Spleen (tissue), 13 donors: Measurements from ENCODE around the gene IL26. TPM values are rescaled to one million over a fixed set of nuclear protein-coding genes. Genes with fewer than 3 reads are reported as not detected.
A peak's percentile ranks its signal among the peaks of the same experiment; 100 is the strongest.

Experiments used
- DNase-seq: peaks from one replicate; pipeline ENCODE4 v3.0.0-alpha.2; 2020
- H3K27ac ChIP-seq, 8 donors: fragments of 200-600 bp; sonication (generic) in 7 of 8; 1 replicate in 4 of 8; 2 replicates in 4 of 8; pipeline versions ENCODE4 v1.5.0 to v1.8.0; 2016 to 2021; ENCODE audit warnings: inconsistent platforms in 4 of 8, mild to moderate bottlenecking in 4 of 8, moderate library complexity in 1 of 8
- H3K27me3 ChIP-seq, 7 donors: fragments of 200-600 bp; sonication (generic) in 6 of 7; replicated peaks in 1 of 7; 1 replicate in 4 of 7; 2 replicates in 3 of 7; pipeline versions ENCODE4 v1.5.0 to v1.8.0; 2016 to 2021; ENCODE audit warnings: inconsistent platforms in 3 of 7, mild to moderate bottlenecking in 1 of 7
- H3K36me3 ChIP-seq, 6 donors: fragments of 200-600 bp; sonication (generic) in 5 of 6; 1 replicate in 4 of 6; 2 replicates in 2 of 6; pipeline versions ENCODE4 v1.5.0 to v1.8.0; 2016 to 2021; ENCODE audit warnings: inconsistent platforms in 2 of 6
- H3K4me1 ChIP-seq, 6 donors: fragments of 200-600 bp; sonication (generic) in 5 of 6; 1 replicate in 3 of 6; 2 replicates in 3 of 6; pipeline versions ENCODE4 v1.5.0 to v1.8.0; 2016 to 2021; ENCODE audit warnings: inconsistent platforms in 3 of 6
- H3K4me3 ChIP-seq, 8 donors: fragments of 200-600 bp; sonication (generic) in 7 of 8; 1 replicate in 4 of 8; 2 replicates in 4 of 8; pipeline versions ENCODE4 v1.5.0 to v1.8.0; 2016 to 2021; ENCODE audit warnings: inconsistent platforms in 4 of 8, mild to moderate bottlenecking in 4 of 8, moderate library complexity in 2 of 8
- H3K9me3 ChIP-seq, 8 donors: fragments of 200-600 bp; sonication (generic) in 7 of 8; 1 replicate in 4 of 8; 2 replicates in 4 of 8; pipeline versions ENCODE4 v1.5.0 to v1.8.0; 2016 to 2021; ENCODE audit warnings: inconsistent platforms in 4 of 8
- CTCF ChIP-seq, 11 experiments: fragments of 200-600 bp in 7 of 11; fragments of 450-650 bp in 4 of 11; sonication (generic) in 4 of 11; IDR thresholded peaks in 8 of 11; conservative IDR thresholded peaks in 3 of 11; 1 replicate in 7 of 11; 2 replicates in 4 of 11; pipeline versions ENCODE4 v1.4.0 to v1.8.0; 2016 to 2021; ENCODE audit warnings: antibody characterized with exemption in 11 of 11, inconsistent platforms in 4 of 11, mild to moderate bottlenecking in 1 of 11
- POLR2A ChIP-seq, 3 donors: fragments of 450-650 bp; IDR thresholded peaks; one replicate each; pipeline ENCODE4 v1.5.1; 2017; ENCODE audit warnings: antibody characterized with exemption in 3 of 3, mild to moderate bottlenecking in 1 of 3
- POLR2AphosphoS5 ChIP-seq, 3 donors: sonication (generic); formaldehyde crosslinking; IDR thresholded peaks; one replicate each; pipeline ENCODE4 v1.5.1; 2017; ENCODE audit warnings: antibody characterized with exemption in 3 of 3
- WGBS, 5 donors: extraction: QIAGEN DNeasy Blood & Tissue Kit in 3 of 5; methylation state at CpG; one replicate each; pipeline versions ENCODE4 v1.1.5 to v1.1.7; 2013 to 2018; 5-methylcytosine and 5-hydroxymethylcytosine counted together
- intact Hi-C: fragments of 100-400 bp; cut with DNase I; formaldehyde crosslinking; loops from one replicate; pipeline ENCODE4 v1.15.0; 2023; ENCODE audit warnings: low total_unique reads
- long read RNA-seq, 2 donors: transcript quantifications; one replicate each; lab custom pipeline, GENCODE V29; 2026
- polyA plus RNA-seq, 3 donors: library from polyadenylated mRNA; stranded (reverse); fragments of 200-250 nt; gene quantifications; one replicate each; pipeline ENCODE4 v1.2.1, GENCODE V29; 2013
- total RNA-seq, 7 donors: library from RNA; depleted of rRNA in 3 of 7; stranded (reverse); fragments of >200 nt in 3 of 7; fragmentation: NEBNext Ultra II Directional in 4 of 7; extraction: Animal tissue kit (Norgen Biotek cat#: 25700) in 4 of 7; gene quantifications; one replicate each; pipeline versions ENCODE4 v1.1.0 to v1.2.1, GENCODE V29; 2016 to 2021
- donor health status: healthy with polysubstance abuse.
- donor health status: DM: no; HTN: no; CAD: no; lungs with moderate emphysema.
- donor health status: DM: no; HTN: no; CAD: no.
- donor health status: Bipolar disorder and iron deficiency.
- donor health status: healthy.
- donor health status: DM: no; HTN: no; CAD: no.
- donor health status: DM: yes; HTN: yes; CAD: no.

The IL26 gene
- total RNA-seq (under 1 TPM in 1 of 7 donors, not detected in 6; 0.27 TPM), polyA plus RNA-seq (not detected)
- long read RNA-seq, donor 1: 0 reads
- long read RNA-seq, donor 2: 0 reads

GRCh38 chr12:68225576-68226476 is at the start of gene IL26:
TSS of gene IL26 (minus strand) at chr12:68225810. CDS start at chr12:68225756, 54 bp downstream.
- intact Hi-C loops: loop anchor here (5.0 kb wide), 1 partner anchor 91 kb away; no protein-coding TSS in a partner anchor

GRCh38 chr12:68272732-68273131 is 47.1 kb upstream of the IL26 start:
- TF ChIP-seq CTCF (IDR thresholded peaks at IDR 0.05 in 8 of 11, conservative IDR thresholded peaks at IDR 0.05 in 3 of 11): no peak
- no peak for TF ChIP-seq POLR2A (IDR thresholded peaks at IDR 0.05)
- no peak for TF ChIP-seq POLR2AphosphoS5 (IDR thresholded peaks at IDR 0.05)
- H3K36me3 ChIP-seq: no peaks in the 10 kb centered on the region

More at GRCh38 chr12:68225576-68226476, at the start of gene IL26:
- WGBS, 5 donors: 67 to 86% (median 76%) methylated on average over 8 of the region's 8 CpGs
- Histone ChIP-seq H3K27me3 (peaks cover 0 to 5% (median 0%) of the 10 kb centered on the region in 7 donors), H3K4me1 (peaks cover 6 to 17% (median 13%) of the 10 kb centered on the region in 6 donors), H3K36me3 (no peaks in the 10 kb centered on the region), H3K27ac (no peak within 1 kb of the TSS), H3K4me3 (no peak within 1 kb of the TSS), H3K9me3 (no peaks in the 10 kb centered on the region)
- no peak for DNase-seq
- TF ChIP-seq POLR2A (IDR thresholded peaks at IDR 0.05): no peak
- no peak for TF ChIP-seq CTCF (IDR thresholded peaks at IDR 0.05 in 8 of 11, conservative IDR thresholded peaks at IDR 0.05 in 3 of 11)
- no peak for TF ChIP-seq POLR2AphosphoS5 (IDR thresholded peaks at IDR 0.05)

GRCh38 chr12:68271346-68271745 is 45.7 kb upstream of the IL26 start:
- H3K27ac ChIP-seq: no peak overlapping the region
- 54 to 71% (median 65%) methylated on average over 8 of the region's 8 CpGs for WGBS, 5 donors
- no peaks in the 10 kb centered on the region for H3K9me3 ChIP-seq
- peaks cover 0 to 7% (median 0%) of the 10 kb centered on the region in 6 donors for H3K4me1 ChIP-seq
- intact Hi-C loops: no loop called here
- no peaks in the 10 kb centered on the region for H3K27me3 ChIP-seq
- no peaks in the 10 kb centered on the region for H3K36me3 ChIP-seq
- TF ChIP-seq POLR2AphosphoS5 (IDR thresholded peaks at IDR 0.05) (no peak), CTCF (IDR thresholded peaks at IDR 0.05 in 8 of 11, conservative IDR thresholded peaks at IDR 0.05 in 3 of 11) (no peak), POLR2A (IDR thresholded peaks at IDR 0.05) (no peak)
- H3K4me3 ChIP-seq: no peak overlapping the region
- no peak for DNase-seq

More at GRCh38 chr12:68272732-68273131, 47.1 kb upstream of the IL26 start:
- DNase-seq: no peak
- Histone ChIP-seq H3K27me3 (no peaks in the 10 kb centered on the region), H3K27ac (no peak overlapping the region), H3K9me3 (no peaks in the 10 kb centered on the region), H3K4me3 (no peak overlapping the region), H3K4me1 (peaks cover 0 to 7% (median 0%) of the 10 kb centered on the region in 6 donors)
- intact Hi-C loops: no loop called here

GRCh38 chr12:68270358-68270757 is 44.7 kb upstream of the IL26 start:
- Histone ChIP-seq H3K4me1 (peaks cover 0 to 7% (median 0%) of the 10 kb centered on the region in 6 donors), H3K9me3 (no peaks in the 10 kb centered on the region), H3K27me3 (no peaks in the 10 kb centered on the region), H3K4me3 (no peak overlapping the region), H3K27ac (peak overlapping the region in 2 of 8 donors; percentile 14 to 50), H3K36me3 (no peaks in the 10 kb centered on the region)
- 82 to 94% (median 92%) methylated on average over 3 of the region's 3 CpGs for WGBS, 5 donors
- intact Hi-C loops: no loop called here
- TF ChIP-seq CTCF (IDR thresholded peaks at IDR 0.05 in 8 of 11, conservative IDR thresholded peaks at IDR 0.05 in 3 of 11) (no peak), POLR2A (IDR thresholded peaks at IDR 0.05) (no peak), POLR2AphosphoS5 (IDR thresholded peaks at IDR 0.05) (no peak)
- no peak for DNase-seq
